Suprapubic skin (tissue), 4 donors: ENCODE measurements around the gene BMP10. TPM values are rescaled to one million over a fixed set of nuclear protein-coding genes. Genes with fewer than 3 reads are reported as not detected.

Experiments
- DNase-seq, 2 donors: peaks; one replicate each; pipeline ENCODE4 v3.0.0-alpha.2; 2019; ENCODE audit warnings: low spot score in 2 of 2
- H3K27ac ChIP-seq: fragments of 200-600 bp; sonication (generic); one replicate; pipeline ENCODE4 v1.5.1; 2019
- H3K27me3 ChIP-seq: fragments of 200-600 bp; sonication (generic); one replicate; pipeline ENCODE4 v1.5.1; 2019
- H3K36me3 ChIP-seq: fragments of 200-600 bp; sonication (generic); one replicate; pipeline ENCODE4 v1.5.1; 2019
- H3K4me1 ChIP-seq: fragments of 200-600 bp; sonication (generic); one replicate; pipeline ENCODE4 v1.5.1; 2019
- H3K4me3 ChIP-seq: fragments of 200-600 bp; sonication (generic); one replicate; pipeline ENCODE4 v1.5.1; 2019; ENCODE audit warnings: mild to moderate bottlenecking
- H3K9me3 ChIP-seq: fragments of 200-600 bp; sonication (generic); one replicate; pipeline ENCODE4 v1.5.1; 2019
- CTCF ChIP-seq, 2 donors: fragments of 200-600 bp in 1 of 2; fragments of 450-650 bp in 1 of 2; sonication (generic) in 1 of 2; IDR thresholded peaks; one replicate each; pipeline ENCODE4 v1.5.1; 2016 to 2019; ENCODE audit warnings: antibody characterized with exemption in 2 of 2, mild to moderate bottlenecking in 1 of 2, moderate library complexity in 1 of 2
- EP300 ChIP-seq: sonication (generic); formaldehyde crosslinking; IDR thresholded peaks from one replicate; pipeline ENCODE4 v1.6.1; 2017; ENCODE audit warnings: antibody characterized with exemption
- POLR2A ChIP-seq, 2 donors: fragments of 450-650 bp; IDR thresholded peaks; one replicate each; pipeline ENCODE4 v1.6.1; 2017; ENCODE audit warnings: antibody characterized with exemption in 2 of 2, mild to moderate bottlenecking in 2 of 2, moderate library complexity in 2 of 2
- POLR2AphosphoS5 ChIP-seq, 3 donors: sonication (generic); formaldehyde crosslinking; IDR thresholded peaks; one replicate each; pipeline ENCODE4 v1.6.1; 2017; ENCODE audit warnings: antibody characterized with exemption in 3 of 3
- WGBS: methylation state at CpG from one replicate; pipeline ENCODE4 v1.1.5; 2018; 5-methylcytosine and 5-hydroxymethylcytosine counted together
- total RNA-seq, 4 donors: library from RNA; depleted of rRNA; stranded (reverse); fragments of >200 nt; gene quantifications; one replicate each; pipeline ENCODE4 v1.1.0, GENCODE V29; 2016

The BMP10 gene
- total RNA-seq, 4 donors from 2014 or later = not detected

- Histone ChIP-seq H3K4me1 (no peaks in the 10 kb centered on the region), H3K4me3 (no peak overlapping the region), H3K9me3 (no peaks in the 10 kb centered on the region), H3K36me3 (no peaks in the 10 kb centered on the region), H3K27me3 (no peaks in the 10 kb centered on the region), H3K27ac (no peak overlapping the region)
- no peak for TF ChIP-seq EP300
- no peak for TF ChIP-seq CTCF (IDR thresholded peaks at IDR 0.05)
- TF ChIP-seq POLR2A (IDR thresholded peaks at IDR 0.05) = no peak
- TF ChIP-seq POLR2AphosphoS5 (IDR thresholded peaks at IDR 0.05) = no peak
- DNase-seq = no peak
- WGBS = 74% methylated on average over 12 of the region's 12 CpGs
Measured at GRCh38 chr2:68889500-68889899, 18.3 kb upstream of the BMP10 start.

- Histone ChIP-seq H3K27me3 (no peaks in the 10 kb centered on the region), H3K4me1 (no peaks in the 10 kb centered on the region), H3K4me3 (no peak overlapping the region), H3K36me3 (no peaks in the 10 kb centered on the region), H3K27ac (no peak overlapping the region), H3K9me3 (no peaks in the 10 kb centered on the region)
- TF ChIP-seq CTCF (IDR thresholded peaks at IDR 0.05) (no peak), POLR2AphosphoS5 (IDR thresholded peaks at IDR 0.05) (no peak), POLR2A (IDR thresholded peaks at IDR 0.05) (no peak), EP300 (no peak)
- WGBS = 86% methylated on average over 1 of the region's 1 CpG
- no peak for DNase-seq
Measured at GRCh38 chr2:68889021-68889420, 17.8 kb upstream of the BMP10 start.

- no peak for DNase-seq
- H3K4me3 ChIP-seq = no peak overlapping the region
- no peak for TF ChIP-seq POLR2A (IDR thresholded peaks at IDR 0.05)
- TF ChIP-seq POLR2AphosphoS5 (IDR thresholded peaks at IDR 0.05) = no peak
- TF ChIP-seq CTCF (IDR thresholded peaks at IDR 0.05) = no peak
- no peak for TF ChIP-seq EP300
- no peak overlapping the region for H3K27ac ChIP-seq
- no peaks in the 10 kb centered on the region for H3K36me3 ChIP-seq
- no peaks in the 10 kb centered on the region for H3K27me3 ChIP-seq
- no peaks in the 10 kb centered on the region for H3K4me1 ChIP-seq
- 91% methylated on average over 4 of the region's 4 CpGs for WGBS
- no peaks in the 10 kb centered on the region for H3K9me3 ChIP-seq
Measured at GRCh38 chr2:68888038-68888704, 17.0 kb upstream of the BMP10 start.

- Histone ChIP-seq H3K4me3 (no peak overlapping the region), H3K9me3 (no peaks in the 10 kb centered on the region), H3K27me3 (no peaks in the 10 kb centered on the region), H3K27ac (no peak overlapping the region), H3K36me3 (no peaks in the 10 kb centered on the region), H3K4me1 (no peaks in the 10 kb centered on the region)
- DNase-seq = no peak
- 45% methylated on average over 3 of the region's 3 CpGs for WGBS
- no peak for TF ChIP-seq POLR2AphosphoS5 (IDR thresholded peaks at IDR 0.05)
- TF ChIP-seq EP300 = no peak
- TF ChIP-seq CTCF (IDR thresholded peaks at IDR 0.05) = no peak
- no peak for TF ChIP-seq POLR2A (IDR thresholded peaks at IDR 0.05)
Measured at GRCh38 chr2:68885811-68886075, 14.5 kb upstream of the BMP10 start.

- no peaks in the 10 kb centered on the region for H3K36me3 ChIP-seq
- H3K27ac ChIP-seq = no peak overlapping the region
- H3K9me3 ChIP-seq = no peaks in the 10 kb centered on the region
- 81% methylated on average over 10 of the region's 10 CpGs for WGBS
- no peak for TF ChIP-seq EP300
- no peaks in the 10 kb centered on the region for H3K4me1 ChIP-seq
- no peak for DNase-seq
- H3K27me3 ChIP-seq = no peaks in the 10 kb centered on the region
- H3K4me3 ChIP-seq = no peak overlapping the region
Measured at GRCh38 chr2:68885074-68885810, 14.0 kb upstream of the BMP10 start.
